ENCODE measurements around the gene TSPAN2. TPM values are rescaled to one million over a fixed set of nuclear protein-coding genes. Genes with fewer than 3 reads are reported as not detected.

TSPAN2 gene
- polyA plus RNA-seq (ENCODE audit: insufficient read length): 20.1 TPM

DNA sequence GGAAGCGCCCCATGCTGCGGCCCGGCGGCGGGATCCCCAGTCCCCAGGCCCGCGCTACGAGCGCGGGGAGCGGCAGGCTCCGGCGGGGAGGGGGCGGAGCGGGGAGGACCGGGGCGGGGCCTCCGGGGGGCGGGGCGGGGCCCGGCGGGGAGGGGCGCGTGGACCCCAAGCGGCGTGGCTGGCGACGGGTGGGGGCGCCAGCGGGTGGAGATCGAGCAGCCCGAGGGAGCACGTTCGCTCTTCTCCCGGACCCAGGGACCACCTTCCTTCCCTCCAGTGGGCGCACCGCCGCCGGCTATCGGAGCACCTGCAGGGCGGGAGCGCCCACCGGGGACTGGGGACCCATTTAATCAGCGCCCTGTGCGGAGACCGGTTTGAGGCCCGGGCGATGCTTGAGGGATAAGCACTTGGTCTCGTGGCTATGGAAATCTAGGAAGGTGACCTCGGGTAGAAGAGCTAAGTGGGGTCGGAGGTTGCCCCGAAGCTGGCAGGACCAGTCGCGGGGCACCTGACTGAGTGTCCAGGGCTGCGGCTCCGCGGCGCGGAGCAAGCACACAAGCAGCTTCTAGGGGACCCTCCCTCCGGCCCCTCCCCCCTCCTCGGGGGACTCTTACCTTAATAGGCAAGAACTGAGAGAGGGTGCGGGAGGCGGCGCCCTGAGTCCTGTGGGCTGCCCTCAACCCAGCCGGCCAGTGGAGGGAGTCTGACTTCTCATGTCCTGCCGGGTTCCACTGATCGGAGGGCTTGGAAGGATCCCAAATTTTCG, at the start of gene TSPAN2:
TSPAN2 (minus strand) TSS at position 84 of the 766 bp plus-strand sequence; CDS start at position 13, 71 bp downstream.
- no peak for DNase-seq (ENCODE audit: low read depth)

DNA sequence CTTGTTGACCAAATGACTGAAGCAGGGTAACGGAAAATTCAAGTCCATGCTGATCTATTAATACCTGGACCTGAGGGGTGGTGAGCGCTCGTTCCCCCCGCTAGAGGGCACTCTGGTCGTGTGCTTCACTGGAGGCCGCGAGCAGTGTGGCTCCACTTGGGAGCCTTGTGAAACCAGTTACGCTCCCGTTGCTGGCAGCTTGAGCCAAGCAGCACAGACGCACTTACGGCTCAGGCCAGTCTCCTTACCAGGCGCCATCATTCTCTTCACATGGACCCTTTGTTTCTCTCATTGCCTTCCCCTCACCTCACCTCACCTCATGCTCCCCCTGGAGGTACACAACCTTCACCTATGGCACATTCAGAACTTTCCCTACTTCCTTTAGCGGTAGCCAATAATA, 49.7 kb upstream of the TSPAN2 start:
- DNase-seq (ENCODE audit: low read depth): peak; percentile 52

DNA sequence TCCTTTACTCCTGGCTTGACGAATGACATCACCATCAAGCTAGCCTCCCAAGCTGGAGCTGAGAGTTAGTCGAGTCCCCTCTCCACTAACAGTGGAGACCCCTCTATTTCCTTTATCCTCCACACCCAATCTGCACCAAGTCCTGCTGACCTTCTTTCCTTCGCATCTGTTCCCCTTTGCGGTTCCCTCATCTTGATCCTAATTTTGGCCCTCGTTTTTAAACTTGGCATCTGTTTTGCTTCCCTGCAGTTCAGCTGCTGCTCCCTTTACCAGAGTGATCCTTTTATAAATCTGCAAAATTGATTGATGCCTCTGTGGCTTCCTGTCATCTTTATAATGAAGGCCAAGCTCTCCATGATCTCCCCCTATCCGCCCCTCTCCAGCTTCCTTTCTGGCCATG, 49.0 kb upstream of the TSPAN2 start:
- DNase-seq (ENCODE audit: low read depth): no peak

DNA sequence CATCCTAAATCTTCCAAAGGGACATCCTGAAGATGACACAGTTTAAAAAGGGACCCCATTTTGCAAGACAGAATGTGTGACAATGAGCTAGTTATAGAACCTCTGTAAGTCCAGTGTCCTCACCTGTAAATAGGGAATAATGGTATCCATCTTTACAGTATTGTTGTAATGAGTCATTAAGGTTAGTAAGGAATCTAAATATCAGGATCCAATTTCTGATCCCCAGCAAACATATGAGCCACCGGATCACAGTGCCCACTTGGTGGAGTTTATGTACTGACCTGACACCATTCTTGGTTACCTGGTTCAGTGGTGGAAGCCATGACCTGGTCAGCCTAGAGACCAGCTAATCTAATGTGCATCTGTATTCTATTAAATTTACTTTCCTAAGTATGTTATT, 47.9 kb upstream of the TSPAN2 start:
- no peak for DNase-seq (ENCODE audit: low read depth)

DNA sequence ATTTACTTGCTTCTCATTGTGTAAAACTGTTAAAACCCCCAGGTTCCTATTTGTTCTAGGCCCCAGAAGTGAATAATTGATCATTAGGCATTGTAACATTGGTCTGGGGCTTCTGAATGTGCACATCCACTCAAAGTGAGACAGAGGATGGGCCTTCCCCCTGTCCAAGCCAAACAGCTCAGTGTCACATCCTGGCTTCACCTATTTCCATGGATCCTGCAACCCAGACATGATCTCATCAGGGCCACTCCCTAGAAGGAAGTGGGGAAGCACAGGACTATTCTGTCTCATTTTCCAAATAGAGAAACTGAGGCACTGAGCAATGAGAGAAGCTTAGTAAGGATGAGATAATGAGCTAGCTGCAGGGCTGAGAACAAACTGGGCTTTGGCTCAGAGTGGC, 47.4 kb upstream of the TSPAN2 start:
- DNase-seq (ENCODE audit: low read depth): no peak

DNA sequence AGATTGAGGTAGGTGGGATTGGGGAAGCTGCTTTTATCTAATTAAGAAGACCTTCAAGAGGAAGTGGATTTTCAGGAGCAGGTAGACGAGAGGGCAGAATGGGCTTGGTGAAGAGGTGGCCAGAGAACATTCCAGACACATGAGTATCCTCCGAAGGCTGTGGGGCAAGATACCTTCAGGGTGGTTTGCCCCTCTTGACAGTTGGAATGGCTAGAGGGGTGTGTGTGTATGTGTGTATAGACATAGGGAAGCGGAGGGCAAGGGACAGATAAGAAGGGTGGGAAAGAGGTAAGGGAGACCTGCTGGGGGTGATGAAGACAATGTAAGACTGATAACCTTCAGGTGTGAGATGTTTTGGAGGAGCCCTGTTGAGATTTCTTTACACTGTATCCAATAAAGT, 46.8 kb upstream of the TSPAN2 start:
- DNase-seq (ENCODE audit: low read depth): no peak

DNA sequence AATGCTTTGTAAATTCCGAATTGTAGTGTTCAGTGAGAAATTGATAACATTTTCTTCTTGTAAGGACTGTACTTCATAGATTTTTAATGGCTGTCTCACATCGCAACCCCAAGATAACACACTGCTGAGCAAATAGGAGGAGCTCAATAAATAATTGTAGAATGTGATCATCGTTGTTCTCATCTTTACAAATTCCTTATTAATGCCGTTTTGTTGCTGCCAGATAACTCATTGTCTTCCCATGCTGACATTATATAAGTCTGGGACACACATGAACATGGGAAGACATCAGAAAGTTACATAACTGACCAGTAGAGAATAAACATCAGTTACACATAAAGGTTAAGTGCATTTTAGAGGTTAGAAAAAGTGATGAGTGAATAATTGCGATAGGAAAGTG, 46.4 kb upstream of the TSPAN2 start:
- DNase-seq (ENCODE audit: low read depth): no peak

DNA sequence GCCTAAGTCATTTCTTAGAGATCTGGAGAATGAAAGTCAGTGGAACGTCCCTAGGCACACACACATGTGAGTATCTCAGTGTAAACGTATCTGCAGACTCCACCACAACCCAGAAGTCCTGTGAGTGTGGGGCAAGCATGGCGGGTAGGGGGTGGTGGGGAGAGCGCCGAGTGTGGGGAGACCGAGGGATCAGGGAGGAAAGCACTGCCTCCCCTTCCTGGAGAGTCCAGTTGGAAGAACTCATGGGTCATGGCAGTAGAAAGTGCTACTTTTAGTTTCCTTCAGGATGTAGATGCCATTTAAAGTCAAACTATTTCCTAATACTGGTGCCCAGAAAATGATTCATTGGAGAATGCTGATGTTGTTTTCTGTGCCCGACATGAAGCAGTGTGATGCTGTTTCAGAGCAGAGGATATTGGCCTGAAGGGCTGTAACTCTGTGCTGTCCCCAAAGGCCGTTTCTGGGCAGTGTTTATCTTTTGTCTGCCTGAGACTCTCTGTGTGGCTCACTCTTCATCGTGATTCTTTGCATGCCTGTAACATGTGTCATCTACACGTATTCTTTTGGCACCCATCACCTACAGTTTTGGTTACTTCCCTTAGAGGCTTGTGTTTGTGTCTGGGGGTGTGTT, 45.7 kb upstream of the TSPAN2 start:
- no peak for DNase-seq (ENCODE audit: low read depth)

DNA sequence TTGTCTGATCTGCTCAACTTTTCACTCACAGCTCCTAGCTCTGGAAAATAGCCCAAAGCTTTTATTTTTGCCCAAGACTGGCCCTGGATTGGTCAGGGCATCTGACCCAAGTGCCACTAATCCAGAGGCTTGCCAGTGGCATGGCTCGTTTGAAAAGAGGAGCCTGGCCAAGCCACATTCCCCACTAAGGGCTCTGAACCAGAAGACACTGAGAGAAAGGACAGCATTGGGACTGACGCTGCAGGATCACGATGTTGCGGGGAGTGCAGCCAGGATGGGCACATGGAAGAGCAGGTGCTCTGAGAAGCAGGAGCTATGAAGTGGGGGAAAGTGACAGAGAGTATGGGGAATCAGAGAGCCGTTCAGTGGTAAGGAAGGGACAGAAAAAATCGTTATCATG, 44.9 kb upstream of the TSPAN2 start:
- DNase-seq (ENCODE audit: low read depth): no peak

DNA sequence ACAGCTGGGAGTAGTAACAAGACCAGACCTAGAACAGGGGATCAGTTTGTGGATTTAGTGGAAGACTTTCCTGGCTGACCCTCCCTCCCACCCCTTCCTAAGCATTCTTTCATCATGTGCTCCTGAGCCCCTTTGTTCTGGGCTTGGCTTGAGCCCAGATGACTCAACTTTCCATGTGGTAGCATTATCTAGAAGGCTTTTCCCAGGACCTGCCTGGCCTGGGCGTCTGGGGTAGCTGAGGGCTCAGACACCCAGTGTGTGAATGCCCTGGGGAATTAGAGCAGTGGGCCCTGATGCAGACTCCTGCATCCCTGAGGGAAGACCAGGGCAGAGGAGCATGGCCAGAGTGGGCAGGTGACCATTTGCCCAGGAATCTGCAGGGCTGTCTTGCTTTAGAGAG, 44.1 kb upstream of the TSPAN2 start:
- no peak for DNase-seq (ENCODE audit: low read depth)

DNA sequence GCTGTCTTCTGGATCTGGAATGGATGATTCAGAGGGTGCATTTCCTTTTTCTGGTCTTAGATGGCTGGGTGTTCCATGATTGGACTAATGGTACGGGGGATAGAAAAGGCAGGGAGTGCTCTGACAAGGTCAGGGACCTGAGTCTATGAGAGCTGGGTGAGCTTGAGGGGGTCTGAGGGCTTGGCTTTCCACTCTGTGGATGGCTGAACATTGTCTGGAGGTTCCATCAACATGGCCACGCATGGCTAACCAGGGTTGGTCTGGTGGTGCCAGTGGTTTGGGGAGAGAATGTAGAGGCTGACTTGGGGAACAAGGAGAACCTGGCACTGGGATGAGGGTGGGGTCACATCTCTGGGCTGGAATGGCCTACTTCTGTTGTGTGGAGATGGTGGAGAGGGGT, 41.5 kb upstream of the TSPAN2 start:
- no peak for DNase-seq (ENCODE audit: low read depth)

DNA sequence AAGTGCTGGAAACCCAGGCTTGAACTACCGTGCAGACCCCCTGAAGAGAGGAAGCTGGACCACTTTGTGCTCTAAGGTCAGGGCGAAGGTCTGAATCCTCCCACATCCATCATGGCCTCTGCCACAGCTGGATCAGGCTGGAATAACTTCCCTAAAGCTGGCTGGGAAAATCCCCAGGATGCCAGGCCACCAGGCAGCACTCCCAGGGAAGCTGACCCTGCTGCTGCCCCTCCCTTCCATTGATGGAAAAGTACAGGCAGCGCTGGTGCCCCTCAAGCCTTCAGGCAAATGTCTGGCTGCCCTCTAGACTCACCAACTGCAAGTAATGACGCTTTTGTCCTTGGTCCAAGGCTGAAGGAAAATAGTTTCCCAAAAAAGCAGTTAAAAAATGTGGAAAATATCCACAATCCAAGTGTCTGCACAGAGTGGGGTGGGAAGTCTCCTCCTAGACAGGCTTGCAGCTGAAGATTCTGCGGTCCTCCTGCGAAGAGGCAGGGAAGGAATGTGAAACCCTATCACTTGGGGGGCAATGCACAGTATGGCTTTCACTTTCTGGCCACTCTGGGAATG, 39.9 kb upstream of the TSPAN2 start:
- no peak for DNase-seq (ENCODE audit: low read depth)

DNA sequence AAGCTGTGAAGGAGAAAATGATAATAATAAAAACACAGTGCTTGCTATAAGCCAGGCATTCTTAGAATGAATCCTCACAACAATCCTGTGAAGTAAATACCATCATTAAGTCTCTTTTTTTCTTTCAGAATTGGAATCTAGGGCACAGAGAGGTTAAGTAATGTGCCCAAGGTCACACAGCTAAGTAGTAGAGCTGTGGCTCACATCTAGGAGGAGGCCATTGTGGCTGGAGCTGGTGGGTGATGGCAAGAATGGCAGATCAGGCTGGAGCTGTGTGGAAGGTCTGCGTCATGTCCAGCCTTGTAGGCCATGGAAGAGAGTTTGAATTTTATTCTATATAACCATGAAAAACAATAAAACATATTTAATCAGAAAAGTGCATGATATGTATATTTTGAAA, 38.2 kb upstream of the TSPAN2 start:
- DNase-seq (ENCODE audit: low read depth): no peak

DNA sequence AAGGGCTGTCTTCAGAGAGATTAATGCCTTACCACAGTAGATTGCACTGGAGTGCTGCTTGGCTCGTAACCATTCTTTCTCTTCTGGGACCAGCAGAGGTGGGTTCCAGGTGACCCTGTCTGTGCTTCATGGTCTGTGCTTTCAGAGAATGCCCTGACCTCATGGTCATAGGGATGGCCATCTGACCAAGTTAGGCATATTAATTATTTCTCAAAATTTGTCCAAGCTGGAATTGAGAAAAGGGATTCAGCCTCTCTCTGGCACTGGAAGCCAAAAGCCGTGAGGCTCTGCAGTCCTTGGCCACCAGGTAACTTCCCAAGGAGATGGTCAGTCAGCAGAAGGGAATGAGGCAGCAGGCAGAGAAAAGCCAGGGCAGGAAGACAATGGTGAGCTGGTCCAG, 37.2 kb upstream of the TSPAN2 start:
- DNase-seq (ENCODE audit: low read depth): no peak

DNA sequence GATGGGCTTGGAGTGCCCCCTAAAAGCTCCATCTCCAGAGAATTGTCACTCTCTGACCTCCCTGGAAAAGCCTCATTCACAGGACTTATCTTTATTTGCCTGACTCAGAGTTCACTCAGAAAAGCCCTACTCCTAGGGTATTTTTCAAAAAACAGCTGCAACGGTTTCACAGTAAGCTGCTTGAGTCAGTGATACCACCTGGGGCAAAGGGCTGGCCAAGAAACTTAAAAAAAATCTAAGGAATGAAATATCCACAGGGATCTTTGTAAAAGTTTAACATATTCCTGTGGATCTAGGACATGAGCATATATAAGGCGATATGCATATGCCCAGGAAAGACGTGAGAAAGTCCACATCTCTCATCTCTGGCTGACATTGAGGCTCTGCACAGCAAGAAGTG, 33.8 kb upstream of the TSPAN2 start:
- DNase-seq (ENCODE audit: low read depth): no peak

DNA sequence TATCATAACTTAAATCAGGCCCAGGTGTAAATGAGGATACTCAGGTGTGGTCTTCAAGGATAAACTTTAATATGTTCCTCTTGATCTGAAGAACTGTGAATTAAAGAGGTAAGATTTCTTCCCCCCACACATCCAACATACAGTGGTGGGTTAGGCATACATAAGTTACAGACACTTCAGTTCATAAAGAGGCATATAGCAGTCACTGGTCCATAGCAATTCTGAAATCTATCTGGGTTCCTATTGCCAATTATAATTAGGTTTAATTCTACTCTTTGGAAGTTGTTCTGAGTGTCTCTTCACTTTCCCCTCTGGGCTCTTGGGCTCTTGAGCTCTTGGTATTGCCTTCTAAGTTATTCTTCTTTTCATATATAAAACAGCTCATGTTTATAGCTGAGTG, 32.5 kb upstream of the TSPAN2 start:
- no peak for DNase-seq (ENCODE audit: low read depth)

DNA sequence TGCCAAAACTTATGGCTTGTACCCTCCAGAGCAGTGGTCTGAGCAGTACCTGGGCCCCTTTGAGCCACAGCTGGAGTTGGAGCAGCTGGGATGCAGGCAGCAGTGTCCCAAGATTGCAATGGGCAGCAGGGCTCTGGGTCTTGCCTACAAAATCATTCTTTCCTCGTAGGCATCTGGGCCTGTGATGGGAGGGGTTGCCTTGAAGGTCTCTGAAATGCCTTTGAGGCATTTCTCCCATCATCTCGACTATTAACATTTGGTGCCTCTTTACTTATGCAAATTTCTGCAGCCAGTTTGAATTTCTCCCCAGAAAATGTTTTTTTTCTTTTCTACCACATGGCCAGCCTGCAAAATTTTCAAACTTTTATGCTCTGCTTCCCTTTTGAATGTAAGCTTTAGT, 31.0 kb upstream of the TSPAN2 start:
- no peak for DNase-seq (ENCODE audit: low read depth)

DNA sequence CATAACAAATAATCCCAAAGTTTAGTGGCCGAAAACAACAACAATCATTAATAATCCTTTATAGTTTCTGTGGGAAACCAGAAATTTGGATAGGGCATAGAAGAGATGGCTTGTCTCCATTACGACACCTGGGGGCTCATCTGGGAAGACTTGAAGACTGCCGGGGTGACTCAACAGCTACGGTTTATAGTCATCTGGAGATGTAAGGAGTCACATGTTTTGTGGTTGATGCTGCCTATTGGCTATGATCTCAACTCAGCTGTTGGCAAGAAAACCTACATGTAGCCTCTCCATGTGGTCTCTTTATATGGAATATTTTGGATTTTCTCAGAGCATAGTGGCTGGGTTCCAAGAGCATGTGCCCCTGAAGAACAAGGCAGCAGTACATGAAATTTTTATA, 29.3 kb upstream of the TSPAN2 start:
- DNase-seq (ENCODE audit: low read depth): no peak

DNA sequence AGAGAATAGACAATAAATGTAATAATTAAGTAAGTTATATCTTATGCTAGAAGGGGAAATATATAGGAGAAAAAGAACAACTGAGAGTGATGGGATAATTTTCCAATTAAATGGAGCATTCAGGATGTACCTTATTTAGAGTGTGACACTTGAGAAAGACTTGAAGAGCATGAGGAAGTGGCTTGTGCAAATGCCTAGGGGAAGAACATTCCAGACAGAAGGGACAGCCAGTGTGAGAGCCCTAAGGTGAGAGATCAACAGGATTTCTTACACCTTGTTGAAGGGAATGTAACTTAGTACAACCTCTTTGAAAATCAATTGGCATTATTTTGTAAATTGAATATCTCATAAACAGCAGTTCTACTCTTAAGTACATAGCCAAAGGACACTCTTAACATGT, 28.8 kb upstream of the TSPAN2 start:
- no peak for DNase-seq (ENCODE audit: low read depth)

DNA sequence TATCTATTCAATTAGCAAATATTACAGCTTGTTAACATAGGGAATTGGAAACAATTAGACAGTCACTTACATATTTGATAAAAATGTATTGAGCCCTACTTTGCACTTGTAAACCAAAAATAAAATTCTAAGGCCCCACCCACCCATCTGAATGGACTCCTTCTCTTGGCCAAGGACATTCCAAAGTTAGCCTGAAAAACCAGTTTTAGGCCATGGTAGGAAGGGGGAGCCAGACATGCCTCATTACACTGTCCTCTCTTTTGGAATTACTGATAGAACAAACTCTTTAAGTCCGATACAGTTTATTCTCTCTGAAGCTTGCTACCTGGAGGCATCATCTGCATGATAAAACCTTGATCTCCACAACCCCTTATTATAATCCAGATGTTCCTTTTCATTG, 28.0 kb upstream of the TSPAN2 start:
- DNase-seq (ENCODE audit: low read depth): no peak

DNA sequence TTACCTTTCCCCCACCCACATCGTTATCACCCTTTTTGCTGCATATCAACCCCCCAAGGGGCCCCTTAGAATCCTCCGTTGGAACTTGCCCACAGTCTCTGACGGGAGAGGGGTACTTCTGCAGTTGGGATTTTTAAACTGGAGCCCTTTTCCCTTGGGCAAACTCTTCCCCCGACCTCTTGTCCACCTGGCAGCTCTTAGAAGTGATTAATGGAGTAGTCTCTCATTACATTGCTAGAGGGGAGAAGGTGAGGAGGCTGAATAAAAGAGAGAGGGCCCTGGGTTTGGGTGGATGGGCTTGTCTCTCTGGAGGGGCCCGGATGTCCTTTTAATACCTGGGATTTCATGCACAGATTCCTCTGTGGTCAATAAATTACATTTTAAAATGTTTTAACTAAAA, 27.2 kb upstream of the TSPAN2 start:
- DNase-seq (ENCODE audit: low read depth): no peak

DNA sequence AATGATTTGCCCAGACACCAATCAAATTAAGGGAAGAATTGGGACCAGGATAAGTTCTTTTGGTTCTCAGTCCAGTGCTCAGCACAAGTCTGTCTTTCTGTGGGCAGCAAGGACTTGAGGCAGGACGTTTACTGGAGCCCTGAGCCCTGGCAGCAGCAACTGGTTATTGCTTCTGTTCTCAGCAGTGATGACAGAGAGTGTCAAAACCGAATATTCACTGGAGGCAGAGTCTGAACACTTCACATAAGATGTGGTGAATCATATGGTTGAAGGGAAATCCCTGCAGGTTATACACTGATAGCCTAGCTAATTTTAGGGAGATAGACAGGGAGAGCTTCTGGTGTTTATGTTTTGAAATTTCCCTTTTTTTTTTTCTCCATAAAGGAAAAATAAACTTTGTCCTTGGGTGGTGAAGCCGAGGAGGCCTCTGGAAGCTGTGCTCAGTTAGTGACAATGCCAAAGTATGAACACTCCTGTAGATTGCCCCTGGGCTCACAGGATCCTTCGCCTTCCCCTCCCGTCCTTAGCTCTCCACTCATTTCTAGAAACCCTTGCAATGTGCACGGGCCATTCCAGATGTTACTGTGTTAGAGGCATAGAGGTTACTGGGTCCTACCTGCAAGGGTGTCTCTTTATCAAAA, 26.3 kb upstream of the TSPAN2 start:
- DNase-seq (ENCODE audit: low read depth): no peak

DNA sequence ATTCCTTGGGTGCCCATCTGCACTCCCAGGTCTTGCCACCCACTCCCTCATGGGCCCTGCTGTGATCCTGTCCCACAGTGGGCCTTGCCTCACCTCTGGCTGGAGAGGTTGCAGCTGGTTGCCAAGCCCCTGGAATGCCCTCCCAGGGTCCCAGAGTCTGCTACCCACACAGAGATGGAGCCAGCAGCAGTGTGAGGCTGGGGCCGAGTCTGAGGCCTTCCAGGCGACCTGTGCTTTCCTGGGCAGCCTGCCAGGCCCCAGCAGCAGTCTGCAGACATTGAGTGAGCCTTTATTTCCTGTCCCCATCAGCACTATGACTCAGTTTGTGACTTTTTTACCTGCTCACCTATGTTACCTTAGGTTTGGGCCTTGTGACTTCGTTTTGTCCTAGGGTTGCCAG, 25.0 kb upstream of the TSPAN2 start:
- no peak for DNase-seq (ENCODE audit: low read depth)
